ENCODE measurements around the gene DEPDC1B.

DEPDC1B gene

GRCh38 chr5:60699609-60700415 is at the start of gene DEPDC1B (continued):
- TF ChIP-seq HOXC10 (CRISPR knock-in tag; IDR thresholded peaks at IDR 0.05), result peak; percentile 78; the same call in 1 of the 2 replicates
- TF ChIP-seq ZNF837 (tag by site-specific recombination; IDR thresholded peaks at IDR 0.05), result 0 out of 2 replicates have a peak, but pooled peaks have one; percentile 6
- TF ChIP-seq, protein P1, sequence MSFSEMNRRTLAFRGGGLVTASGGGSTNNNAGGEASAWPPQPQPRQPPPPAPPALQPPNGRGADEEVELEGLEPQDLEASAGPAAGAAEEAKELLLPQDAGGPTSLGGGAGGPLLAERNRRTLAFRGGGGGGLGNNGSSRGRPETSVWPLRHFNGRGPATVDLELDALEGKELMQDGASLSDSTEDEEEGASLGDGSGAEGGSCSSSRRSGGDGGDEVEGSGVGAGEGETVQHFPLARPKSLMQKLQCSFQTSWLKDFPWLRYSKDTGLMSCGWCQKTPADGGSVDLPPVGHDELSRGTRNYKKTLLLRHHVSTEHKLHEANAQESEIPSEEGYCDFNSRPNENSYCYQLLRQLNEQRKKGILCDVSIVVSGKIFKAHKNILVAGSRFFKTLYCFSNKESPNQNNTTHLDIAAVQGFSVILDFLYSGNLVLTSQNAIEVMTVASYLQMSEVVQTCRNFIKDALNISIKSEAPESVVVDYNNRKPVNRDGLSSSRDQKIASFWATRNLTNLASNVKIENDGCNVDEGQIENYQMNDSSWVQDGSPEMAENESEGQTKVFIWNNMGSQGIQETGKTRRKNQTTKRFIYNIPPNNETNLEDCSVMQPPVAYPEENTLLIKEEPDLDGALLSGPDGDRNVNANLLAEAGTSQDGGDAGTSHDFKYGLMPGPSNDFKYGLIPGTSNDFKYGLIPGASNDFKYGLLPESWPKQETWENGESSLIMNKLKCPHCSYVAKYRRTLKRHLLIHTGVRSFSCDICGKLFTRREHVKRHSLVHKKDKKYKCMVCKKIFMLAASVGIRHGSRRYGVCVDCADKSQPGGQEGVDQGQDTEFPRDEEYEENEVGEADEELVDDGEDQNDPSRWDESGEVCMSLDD (tag by site-specific recombination; IDR thresholded peaks at IDR 0.05), result peak; percentile 71
- peak; percentile 97 for TF ChIP-seq ZNF629 (tag by site-specific recombination; IDR thresholded peaks at IDR 0.05)
- peak; percentile 80; the same call in 1 of the 2 replicates for TF ChIP-seq HIC1 (tag by site-specific recombination; IDR thresholded peaks at IDR 0.05)
- TF ChIP-seq ZNF423 (tag by site-specific recombination; IDR thresholded peaks at IDR 0.05), result no peak
- peak; percentile 92 for TF ChIP-seq ZBTB17 (tag by site-specific recombination; IDR thresholded peaks at IDR 0.05)
- TF ChIP-seq GFI1B (tag by site-specific recombination; IDR thresholded peaks at IDR 0.05), result no peak
- TF ChIP-seq ZNF670 (tag by site-specific recombination; IDR thresholded peaks at IDR 0.05; ENCODE audit: low read depth), result no peak
- TF ChIP-seq WT1 (tag by site-specific recombination; IDR thresholded peaks at IDR 0.05), result peak; percentile 51
- TF ChIP-seq BCL6B (tag by site-specific recombination; IDR thresholded peaks at IDR 0.05), result no peak
- TF ChIP-seq ZNF555 (tag by site-specific recombination; conservative IDR thresholded peaks at IDR 0.05), result no peak
- TF ChIP-seq PRDM6 (tag by site-specific recombination; IDR thresholded peaks at IDR 0.05), result no peak
- no peak for TF ChIP-seq ZNF37A (tag by site-specific recombination; IDR thresholded peaks at IDR 0.05)
- TF ChIP-seq ZNF350 (tag by site-specific recombination; IDR thresholded peaks at IDR 0.05), result no peak
- TF ChIP-seq ZNF335 (tag by site-specific recombination; conservative IDR thresholded peaks at IDR 0.05), result peak; percentile 97
- 0 out of 2 replicates have a peak, but pooled peaks have one; percentile 49 for TF ChIP-seq PBX3 (CRISPR knock-in tag; IDR thresholded peaks at IDR 0.05)
- peak; percentile 98 for TF ChIP-seq ZNF2 (tag by site-specific recombination; IDR thresholded peaks at IDR 0.05)
- TF ChIP-seq ZBTB48 (tag by site-specific recombination; IDR thresholded peaks at IDR 0.05), result peak; percentile 74
- no peak for TF ChIP-seq PRDM1 (tag by site-specific recombination; IDR thresholded peaks at IDR 0.05)
- no peak for TF ChIP-seq ZNF157 (tag by site-specific recombination; IDR thresholded peaks at IDR 0.05)
- TF ChIP-seq, protein P2, sequence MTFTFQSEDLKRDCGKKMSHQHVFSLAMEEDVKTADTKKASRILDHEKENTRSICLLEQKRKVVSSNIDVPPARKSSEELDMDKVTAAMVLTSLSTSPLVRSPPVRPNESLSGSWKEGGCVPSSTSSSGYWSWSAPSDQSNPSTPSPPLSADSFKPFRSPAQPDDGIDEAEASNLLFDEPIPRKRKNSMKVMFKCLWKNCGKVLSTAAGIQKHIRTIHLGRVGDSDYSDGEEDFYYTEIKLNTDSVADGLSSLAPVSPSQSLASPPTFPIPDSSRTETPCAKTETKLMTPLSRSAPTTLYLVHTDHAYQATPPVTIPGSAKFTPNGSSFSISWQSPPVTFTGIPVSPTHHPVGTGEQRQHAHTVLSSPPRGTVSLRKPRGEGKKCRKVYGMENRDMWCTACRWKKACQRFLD (tag by site-specific recombination; IDR thresholded peaks at IDR 0.05), result no peak
- peak; percentile 89 for TF ChIP-seq ZBTB21 (tag by site-specific recombination; IDR thresholded peaks at IDR 0.05)
- TF ChIP-seq ZNF530 (tag by site-specific recombination; IDR thresholded peaks at IDR 0.05; ENCODE audit: low read depth), result no peak
- peak; percentile 94 for TF ChIP-seq ZFP69B (tag by site-specific recombination; IDR thresholded peaks at IDR 0.05)
- peak; percentile 35; the same call in 1 of the 2 replicates for TF ChIP-seq SP3 (tag by site-specific recombination; IDR thresholded peaks at IDR 0.05)
- TF ChIP-seq, protein P3, sequence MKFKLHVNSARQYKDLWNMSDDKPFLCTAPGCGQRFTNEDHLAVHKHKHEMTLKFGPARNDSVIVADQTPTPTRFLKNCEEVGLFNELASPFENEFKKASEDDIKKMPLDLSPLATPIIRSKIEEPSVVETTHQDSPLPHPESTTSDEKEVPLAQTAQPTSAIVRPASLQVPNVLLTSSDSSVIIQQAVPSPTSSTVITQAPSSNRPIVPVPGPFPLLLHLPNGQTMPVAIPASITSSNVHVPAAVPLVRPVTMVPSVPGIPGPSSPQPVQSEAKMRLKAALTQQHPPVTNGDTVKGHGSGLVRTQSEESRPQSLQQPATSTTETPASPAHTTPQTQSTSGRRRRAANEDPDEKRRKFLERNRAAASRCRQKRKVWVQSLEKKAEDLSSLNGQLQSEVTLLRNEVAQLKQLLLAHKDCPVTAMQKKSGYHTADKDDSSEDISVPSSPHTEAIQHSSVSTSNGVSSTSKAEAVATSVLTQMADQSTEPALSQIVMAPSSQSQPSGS (tag by site-specific recombination; IDR thresholded peaks at IDR 0.05; ENCODE audit: low read depth), result peak; percentile 47; the same call in 1 of the 2 replicates
- peak; percentile 59 for TF ChIP-seq SCRT2 (tag by site-specific recombination; IDR thresholded peaks at IDR 0.05)
